ENCODE measurements around the gene SLC1A7.

The SLC1A7 gene

DNA sequence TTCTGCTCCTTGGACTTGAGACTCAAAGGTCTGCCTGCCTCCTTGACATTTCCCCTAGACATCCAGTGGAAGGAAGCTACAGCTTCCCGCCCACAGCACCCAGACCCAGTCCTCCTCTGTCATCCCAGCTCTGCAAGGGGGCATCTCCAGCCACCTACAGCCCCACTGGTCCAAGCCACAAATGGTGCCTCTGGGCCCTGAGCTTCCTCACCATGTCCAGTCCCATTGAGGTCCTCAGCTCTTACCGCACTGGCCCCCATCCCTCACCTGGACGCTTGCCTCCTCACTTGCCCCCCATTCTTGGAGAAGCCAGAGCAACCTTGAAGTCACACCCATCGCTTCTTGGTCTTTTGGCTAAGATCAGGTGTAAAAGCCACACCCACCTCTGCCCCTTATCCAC is 67.2 kb downstream of the SLC1A7 start:
- no peak for DNase-seq

- no peak for DNase-seq
These were observed 67.9 kb downstream of the SLC1A7 start for GRCh38 chr1:53074313-53075154.

GRCh38 chr1:53073868-53074311 is 68.5 kb downstream of the SLC1A7 start:
- DNase-seq: no peak

GRCh38 chr1:53073287-53073686 is 69.2 kb downstream of the SLC1A7 start:
- DNase-seq: no peak

- no peak for DNase-seq
These were observed 70.5 kb downstream of the SLC1A7 start for GRCh38 chr1:53071915-53072314.

DNA sequence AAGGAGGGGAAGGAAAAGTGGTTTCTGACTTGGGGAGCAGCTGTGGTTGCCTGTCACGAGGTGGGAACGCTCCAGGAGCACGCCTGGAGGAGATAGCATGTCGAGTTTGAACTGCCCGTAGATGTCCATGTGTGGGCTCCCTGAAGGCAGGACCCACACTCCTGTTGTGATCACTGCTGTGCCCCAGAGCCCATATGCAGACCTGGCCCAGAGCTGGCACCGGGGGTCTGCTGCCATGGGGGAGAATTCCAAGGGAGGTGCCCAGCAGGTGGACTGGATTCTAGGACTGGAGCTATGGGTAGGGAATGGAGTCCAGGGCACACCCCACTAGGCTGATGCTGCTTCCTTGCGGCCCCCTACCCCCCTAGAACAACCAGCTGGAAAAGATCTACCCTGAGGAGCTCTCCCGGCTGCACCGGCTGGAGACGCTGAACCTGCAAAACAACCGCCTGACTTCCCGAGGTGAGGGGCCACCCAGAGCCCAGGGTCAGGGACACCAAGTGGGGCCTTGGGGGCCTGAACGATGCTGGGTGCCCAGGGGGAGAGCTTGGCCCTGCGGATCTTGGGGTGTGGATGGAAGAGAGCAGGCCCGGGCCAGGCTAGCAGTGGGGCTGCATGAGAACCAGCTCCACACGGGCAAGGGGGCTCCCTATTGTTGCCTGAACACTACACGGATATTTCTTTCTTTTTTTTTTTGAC is 71.1 kb downstream of the SLC1A7 start:
- DNase-seq: no peak

- DNase-seq: no peak
These were observed 71.8 kb downstream of the SLC1A7 start for GRCh38 chr1:53070621-53071020.

DNA sequence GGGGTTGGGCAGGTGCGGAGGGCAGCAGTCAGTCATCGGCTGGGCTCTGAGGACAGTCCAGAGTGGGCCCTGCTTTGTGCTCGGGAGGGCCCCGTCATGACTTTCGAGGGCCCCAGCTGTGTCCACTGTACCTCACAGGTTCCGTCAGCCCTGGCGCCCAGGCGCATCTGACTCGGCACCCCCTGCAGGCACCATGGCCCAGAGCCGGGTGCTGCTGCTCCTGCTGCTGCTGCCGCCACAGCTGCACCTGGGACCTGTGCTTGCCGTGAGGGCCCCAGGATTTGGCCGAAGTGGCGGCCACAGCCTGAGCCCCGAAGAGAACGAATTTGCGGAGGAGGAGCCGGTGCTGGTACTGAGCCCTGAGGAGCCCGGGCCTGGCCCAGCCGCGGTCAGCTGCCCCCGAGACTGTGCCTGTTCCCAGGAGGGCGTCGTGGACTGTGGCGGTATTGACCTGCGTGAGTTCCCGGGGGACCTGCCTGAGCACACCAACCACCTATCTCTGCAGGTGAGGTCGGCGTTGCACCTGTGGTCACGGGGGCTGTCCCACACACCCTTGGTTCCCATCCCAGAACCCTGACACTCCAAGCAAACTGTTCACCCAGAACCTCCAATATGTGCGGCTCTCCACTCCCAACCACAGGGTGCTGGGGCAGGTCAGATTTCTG is 72.6 kb downstream of the SLC1A7 start:
- DNase-seq: no peak

DNA sequence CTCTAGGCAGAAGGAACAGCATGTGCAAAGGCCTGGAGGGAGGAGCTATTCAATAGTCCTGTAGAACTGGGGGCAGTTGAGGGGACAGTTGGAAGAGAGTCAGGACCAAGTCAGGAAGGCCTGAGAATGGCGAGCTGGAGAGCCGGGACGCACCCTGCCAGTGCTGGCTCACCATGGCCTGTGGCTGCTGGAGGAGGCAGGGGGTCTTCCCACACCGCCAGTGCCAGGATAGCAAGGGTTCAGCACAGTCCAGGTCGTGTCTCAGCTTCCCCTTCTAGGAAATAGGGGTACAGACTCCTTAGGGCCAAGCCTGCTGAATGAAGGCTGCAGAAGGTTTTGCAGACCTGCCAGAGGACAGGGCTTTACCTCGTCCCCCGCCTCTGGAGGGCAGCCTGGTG is 73.2 kb downstream of the SLC1A7 start:
- no peak for DNase-seq

GRCh38 chr1:53068314-53069099 is 73.9 kb downstream of the SLC1A7 start:
- no peak for DNase-seq

DNA sequence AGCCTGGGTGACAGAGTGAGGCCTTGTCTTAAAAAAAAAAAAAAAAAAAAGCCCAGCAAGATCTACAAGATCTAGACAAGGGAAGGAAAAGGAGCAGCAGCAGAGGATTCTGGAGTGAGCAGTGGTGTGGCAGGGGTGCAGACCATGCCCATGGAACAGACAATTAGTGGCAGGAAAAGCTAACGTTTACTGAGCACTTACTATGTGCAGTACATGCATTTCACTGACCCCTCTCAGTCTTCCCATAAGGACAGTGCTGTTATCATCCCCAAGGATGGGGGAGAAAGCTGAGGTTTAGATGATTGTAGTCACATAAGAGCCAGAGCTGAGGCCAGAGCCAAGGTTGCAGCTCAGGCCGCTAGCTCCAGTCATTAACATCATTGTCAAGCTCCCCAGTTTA is 74.6 kb downstream of the SLC1A7 start:
- DNase-seq: no peak

DNA sequence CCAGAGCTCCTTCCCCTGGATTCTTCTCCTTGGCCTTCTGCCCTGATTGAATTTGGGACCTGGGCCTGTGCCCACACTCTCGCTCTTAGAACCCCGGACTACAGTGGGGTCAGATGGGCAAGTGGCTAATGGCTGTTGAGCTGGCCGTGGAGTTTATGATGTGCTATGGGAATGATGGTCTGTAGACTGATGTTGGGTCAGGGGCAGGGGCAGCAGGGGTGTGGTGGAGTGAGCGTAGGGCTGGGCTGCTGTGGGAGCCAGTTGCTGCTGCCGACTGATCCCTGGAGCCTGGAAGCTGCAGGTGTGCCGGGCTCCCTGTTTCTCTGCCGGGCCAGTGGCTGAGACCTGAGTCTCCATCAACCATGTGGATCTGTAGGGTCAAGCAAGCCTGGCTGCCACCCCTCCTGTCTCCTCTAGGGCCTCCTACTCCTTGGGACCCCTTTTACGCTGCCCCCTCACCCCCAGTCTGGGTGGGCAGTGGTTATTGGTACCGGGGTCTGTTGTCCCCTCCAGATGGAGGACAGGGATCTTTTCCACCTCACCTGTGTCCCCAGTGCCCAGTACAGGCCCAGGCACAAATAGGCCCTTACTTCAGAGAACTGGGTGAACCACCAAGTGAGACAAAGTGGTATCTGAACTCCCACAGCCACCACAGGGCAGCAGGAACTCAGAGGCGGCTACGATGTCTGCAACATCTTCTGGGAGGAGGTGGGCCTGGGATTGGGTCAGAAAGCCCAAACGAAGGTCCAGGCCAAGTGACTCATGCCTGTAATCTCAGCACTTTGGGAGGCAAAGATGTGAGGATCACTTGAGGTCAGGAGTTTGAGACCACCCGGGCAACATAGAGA is 75.3 kb downstream of the SLC1A7 start:
- no peak for DNase-seq

- no peak for DNase-seq
These were observed 76.0 kb downstream of the SLC1A7 start for GRCh38 chr1:53066488-53066887.

DNA sequence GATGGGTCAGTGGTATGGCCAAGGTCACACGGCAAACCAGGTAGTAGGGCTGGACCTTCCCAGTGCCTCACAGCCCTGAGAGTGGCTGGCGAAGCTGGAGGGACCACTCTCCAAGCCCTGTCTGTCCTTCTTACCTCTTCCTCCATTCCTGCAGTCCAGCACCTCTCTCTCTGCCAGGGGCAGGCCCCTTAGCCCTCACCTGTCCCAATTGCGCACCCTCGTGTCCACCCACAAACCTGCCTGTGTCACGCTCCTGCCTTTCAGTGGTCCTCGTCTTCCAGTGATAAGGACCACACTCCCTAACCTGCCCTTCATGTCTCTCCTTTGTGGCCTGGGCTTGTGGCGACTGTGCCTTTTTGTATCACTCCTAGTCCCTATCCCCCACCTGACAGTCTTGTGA is 77.0 kb downstream of the SLC1A7 start:
- DNase-seq: no peak

DNA sequence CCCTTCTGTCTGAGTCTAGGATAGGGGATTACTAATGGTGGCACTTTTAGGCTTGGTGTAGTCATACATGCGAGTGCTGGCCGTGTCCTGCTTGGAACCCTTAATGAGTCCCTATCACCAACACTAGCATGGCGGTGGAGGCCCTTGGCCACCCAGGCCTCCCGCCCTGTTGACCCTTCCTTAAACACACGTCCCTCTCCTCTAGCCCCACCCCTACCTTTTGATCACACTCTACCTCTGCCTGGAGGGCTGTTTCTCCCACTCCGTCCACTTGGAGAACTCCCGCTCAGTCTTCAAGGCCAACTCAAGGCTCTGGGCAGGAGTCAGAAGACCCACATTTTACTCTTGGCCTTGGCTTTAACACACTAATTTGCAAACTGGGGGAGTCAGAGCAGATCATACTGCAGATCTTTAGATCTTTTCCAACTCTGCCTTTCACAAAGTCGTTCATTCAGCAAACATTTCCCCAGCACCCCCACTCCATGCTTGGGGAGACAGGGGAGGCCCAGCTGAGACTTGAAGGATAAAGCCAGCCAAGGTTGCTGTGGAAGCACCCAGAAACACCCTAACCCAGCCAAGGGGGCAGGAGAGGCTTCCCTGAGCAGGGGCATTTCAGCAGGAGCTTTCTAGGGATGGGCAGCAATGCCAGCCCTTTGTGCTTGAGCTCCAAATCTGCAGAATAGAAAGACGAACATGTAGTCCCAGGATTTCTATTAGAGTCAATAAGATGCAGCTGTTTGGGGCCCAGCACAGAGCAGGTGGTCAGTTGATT is 78.5 kb downstream of the SLC1A7 start:
- DNase-seq: no peak

DNA sequence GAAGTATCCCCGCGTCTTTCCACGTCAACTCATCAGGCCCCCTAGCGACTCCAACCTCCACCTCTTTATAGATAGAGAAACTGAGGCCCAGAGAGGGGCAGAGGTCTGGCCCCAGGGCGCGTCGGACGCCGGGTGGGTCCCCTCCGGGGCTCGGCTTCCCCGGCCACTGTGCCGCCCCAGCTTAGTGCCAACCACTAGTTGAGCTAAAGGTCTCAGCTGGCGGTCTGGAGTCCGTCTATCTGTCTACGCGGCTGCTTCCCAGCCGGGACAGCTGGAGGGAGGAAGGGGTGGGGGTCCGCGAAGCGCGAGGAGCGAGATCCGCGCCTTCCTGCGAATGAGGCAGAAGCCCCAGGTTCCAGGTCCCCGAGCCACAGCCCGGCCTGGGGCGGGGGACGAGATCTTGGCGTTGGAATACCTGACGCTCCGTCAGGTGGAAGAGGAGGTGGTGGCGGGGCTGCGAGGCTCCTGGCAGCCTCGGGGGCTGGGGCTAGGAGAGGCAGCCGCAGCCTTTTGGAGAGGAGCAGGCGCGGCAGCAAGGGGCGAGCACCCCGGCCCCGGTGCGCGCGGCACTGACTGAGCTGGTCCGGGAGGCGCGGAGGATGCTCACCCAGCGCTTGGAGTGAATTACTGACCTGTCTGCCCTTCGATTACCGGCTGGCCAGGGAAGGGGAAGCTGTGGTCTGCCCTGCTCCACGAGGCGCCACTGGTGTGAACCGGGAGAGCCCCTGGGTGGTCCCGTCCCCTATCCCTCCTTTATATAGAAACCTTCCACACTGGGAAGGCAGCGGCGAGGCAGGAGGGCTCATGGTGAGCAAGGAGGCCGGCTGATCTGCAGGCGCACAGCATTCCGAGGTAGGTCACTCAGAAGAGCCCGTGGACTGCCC is 79.5 kb downstream of the SLC1A7 start:
- DNase-seq: no peak

GRCh38 chr1:53061859-53062707 is 80.4 kb downstream of the SLC1A7 start, which contains the start of gene PODN:
Gene PODN (plus strand): TSS chr1:53062213. CDS start chr1:53069856, 7,643 bp downstream.
- DNase-seq: no peak

DNA sequence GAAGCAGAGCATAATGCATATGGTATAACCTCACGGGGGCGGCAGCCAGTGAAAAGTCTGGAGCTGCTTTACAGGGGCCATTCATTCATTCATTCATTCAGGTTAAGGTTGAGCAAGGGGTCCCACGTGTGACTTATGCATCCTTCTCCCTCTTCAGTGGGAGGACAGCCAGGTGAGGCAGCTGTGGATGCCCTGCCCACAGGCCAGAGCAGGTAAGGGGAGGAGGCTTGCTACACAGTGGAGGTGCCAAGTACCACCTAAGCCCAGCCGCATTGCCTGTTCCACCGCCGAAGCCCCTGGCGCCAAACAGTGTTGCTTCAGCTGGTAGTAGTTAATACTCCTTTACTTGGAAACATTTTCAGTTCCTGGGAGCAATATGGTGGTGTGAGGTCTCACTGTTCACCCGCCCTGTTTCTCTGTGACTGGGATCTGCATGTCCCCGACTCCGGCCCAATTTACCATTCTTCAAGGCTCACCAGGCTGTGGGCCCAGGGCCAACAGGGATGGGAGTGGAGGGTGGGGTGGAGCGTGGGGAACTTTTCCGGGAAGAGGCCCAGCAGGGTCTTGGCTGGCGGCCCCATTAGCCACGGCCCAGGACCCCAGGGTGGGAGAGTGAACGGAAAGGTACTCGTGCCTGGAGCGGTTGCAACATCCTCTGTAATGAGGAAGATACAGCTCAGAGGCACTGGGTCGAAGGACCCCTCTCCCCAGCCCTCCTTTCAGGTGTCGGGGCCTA is 81.1 kb downstream of the SLC1A7 start:
- DNase-seq: no peak
